CD4-positive, alpha-beta T cell treated with Interleukin-17A for 4 hours (primary cell): ENCODE measurements around the gene SCG2.

Experiments
- DNase-seq: peaks from one replicate; pipeline ENCODE4 v3.0.0-alpha.2; 2020; ENCODE audit warnings: mixed read lengths

Gene SCG2

DNA sequence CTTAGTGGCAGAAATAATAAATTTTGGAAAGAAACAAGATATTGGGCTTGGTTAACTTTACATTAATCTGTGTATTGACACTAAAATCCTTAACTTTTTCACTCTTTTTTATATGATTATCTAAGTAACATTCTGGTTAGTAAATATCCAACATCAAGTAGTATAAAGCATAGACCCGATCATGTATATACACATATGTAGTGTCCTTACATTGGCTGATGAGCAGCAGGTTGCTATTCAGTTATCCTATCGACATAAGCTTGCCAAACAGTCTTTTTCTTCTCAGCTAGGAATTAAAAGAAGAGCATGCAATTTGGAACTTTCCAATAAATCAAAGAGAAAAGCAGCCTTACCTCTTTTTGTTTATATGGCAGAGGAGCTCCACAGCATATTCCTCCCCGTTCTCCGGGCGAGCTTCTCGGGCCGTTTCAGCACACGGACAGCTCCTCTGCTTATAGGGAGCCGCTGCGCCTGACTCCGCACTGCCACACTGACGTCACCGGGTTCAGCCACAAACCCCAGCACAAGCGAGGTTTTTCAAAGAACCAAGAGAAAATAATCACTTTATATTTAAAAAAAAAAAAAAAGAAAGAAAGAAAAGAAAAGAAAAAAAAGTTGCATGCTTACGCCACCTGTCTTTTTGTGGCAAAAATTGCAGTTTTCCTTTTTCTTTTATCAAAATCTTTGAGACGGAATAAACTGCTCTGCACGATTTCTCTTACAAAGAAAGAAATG lies at the start of gene SCG2:
Gene SCG2, minus strand, starts transcription at position 430 of the 735 bp plus-strand sequence. CDS start 3,079 bp downstream, outside the sequence.
- no peak for DNase-seq

GRCh38 chr2:223649554-223650533 lies 47.7 kb upstream of the SCG2 start:
- no peak for DNase-seq

DNA sequence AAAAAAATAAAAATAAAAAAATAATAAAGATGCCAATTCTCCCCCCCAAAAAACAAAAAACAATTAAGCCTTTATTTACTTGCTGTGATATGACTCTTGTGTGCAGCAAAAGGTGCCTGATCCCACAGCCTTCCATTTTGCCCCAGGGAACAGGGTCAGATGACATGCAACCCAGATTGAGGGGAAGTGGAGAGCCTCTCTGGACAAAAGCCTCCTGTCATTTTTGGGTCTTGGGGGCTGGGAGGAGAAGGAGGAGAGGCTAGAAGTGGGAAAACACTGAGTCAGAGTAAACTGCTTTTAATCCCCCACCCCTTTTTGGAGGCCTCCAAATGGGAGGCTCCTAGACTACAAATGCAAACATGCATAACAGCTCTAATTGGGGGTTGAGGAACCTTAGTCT lies 46.6 kb upstream of the SCG2 start:
- no peak for DNase-seq

- DNase-seq = no peak
Observed at GRCh38 chr2:223647258-223647952, 45.2 kb upstream of the SCG2 start.

- no peak for DNase-seq
Observed at GRCh38 chr2:223644136-223644535, 42.0 kb upstream of the SCG2 start.

DNA sequence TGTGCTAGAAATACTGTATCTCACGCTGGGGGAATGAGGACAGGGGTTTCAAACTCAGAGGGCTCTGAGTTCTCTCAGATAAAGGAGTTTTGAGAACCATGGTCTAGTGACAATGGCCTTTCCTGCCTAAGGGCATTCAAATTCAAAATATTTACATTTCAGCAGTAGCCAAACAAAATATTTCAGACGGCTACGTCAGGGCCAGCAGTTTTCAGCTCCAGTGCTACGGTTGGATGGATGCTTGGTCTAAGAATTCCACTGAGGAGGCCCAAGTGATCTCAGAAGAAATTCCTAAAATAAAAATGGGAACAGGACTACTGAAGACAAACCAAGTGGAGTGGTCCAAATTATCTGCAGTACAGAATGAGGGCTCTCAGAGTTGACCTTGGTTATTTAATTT lies 41.1 kb upstream of the SCG2 start:
- no peak for DNase-seq

DNA sequence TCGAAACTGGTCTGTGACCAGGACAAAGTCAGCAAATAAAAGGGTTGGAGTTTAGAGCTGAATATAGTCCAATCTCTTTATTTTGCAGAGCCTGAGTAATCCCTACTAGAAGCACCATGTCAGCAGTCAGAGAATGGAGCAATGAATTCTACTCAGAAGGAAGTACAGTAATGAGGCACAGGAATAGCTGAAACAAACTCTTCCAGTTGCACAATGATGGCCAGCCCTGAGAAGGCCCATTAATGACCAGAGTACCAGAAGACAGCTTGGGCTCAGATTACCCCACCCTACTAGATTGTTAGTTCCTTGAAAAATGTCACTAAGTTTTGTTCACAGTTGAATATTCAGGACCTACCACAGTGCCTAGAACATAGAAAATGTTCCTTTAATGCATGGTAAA lies 40.3 kb upstream of the SCG2 start:
- no peak for DNase-seq

DNA sequence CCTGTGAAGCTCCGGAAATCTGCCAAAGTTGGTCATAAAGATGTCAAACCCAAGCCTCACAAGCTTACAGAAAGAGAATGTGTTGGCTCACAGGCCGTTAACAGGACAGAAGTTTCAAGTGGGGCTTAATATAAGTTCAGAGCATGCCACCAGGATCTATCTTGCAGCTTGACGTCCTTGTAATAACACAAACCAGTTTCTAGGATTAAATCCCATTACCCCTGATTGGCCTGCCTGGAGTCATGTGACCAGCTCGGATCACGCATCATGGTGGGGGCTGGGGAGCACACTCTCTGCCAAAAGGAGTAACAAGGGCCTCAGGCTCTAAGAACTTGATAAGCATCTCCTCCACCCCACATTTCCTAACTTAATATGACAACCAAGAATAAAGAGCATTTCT lies 38.9 kb upstream of the SCG2 start:
- DNase-seq = no peak

- no peak for DNase-seq
Observed at GRCh38 chr2:223635080-223635479, 32.9 kb upstream of the SCG2 start.

DNA sequence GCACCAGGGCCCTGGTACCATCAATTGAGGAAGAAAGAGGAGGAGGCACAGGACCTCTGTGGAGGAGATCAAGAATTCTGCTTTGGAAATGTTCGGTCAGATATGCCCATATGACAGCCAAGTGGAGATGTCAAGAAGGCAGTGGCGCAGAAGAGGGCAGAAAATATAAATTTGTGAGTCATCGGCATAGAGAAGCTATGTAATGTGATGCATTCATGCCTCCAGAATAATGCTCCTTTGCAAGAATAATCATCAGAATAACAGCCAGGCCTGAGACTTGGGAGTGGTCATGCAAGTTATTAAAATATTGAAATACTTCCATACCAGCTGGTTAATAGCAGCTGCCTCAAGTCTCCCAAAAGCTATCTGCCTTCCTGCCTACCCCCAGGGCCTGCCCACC lies 32.1 kb upstream of the SCG2 start:
- DNase-seq = no peak

- no peak for DNase-seq
Observed at GRCh38 chr2:223633656-223634055, 31.5 kb upstream of the SCG2 start.

DNA sequence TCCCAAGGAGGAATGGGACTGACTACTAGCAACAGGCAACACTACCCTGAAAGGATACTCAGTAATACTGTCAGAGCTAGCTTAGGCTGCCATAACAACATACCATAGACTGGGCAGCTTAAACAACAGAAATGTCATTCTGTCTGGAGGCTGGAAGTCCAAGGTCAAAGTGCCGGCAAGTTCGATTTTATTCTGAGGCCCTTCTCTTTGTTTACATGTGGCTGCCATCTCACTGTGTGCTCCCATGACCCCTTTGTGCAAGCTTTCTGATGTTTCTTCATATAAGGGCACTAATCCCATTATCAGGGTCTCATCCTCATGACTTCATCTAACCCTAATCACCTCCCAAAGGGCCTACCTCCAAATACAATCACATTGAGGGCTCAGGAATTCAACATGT lies 30.7 kb upstream of the SCG2 start:
- DNase-seq = no peak

DNA sequence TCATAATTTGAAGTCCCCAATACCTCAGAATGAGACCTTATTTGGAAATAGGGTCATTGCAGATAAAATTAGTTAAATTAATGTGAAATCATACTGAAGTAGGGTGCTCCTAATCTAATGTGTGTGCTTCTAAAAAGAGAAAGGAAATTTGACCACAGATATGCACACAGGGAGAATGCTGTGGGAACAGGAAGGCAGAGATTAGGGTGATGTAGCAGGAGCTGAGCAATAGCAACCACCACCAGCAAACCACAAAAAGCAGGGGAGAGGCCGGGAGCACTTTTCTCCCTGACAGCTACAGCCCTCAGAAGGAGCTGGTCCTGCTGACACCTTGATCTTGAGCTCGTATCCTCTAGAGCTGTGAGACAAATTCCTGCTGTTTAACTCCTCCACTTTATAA lies 24.6 kb upstream of the SCG2 start:
- DNase-seq = no peak

- DNase-seq = no peak
Observed at GRCh38 chr2:223625652-223626051, 23.5 kb upstream of the SCG2 start.

GRCh38 chr2:223621901-223622300 lies 19.7 kb upstream of the SCG2 start:
- no peak for DNase-seq

GRCh38 chr2:223619486-223620129 lies 17.4 kb upstream of the SCG2 start:
- no peak for DNase-seq

GRCh38 chr2:223618172-223619035 lies 16.2 kb upstream of the SCG2 start:
- no peak for DNase-seq

- DNase-seq = no peak
Observed at GRCh38 chr2:223614534-223614933, 12.4 kb upstream of the SCG2 start.

GRCh38 chr2:223613017-223613950 lies 11.1 kb upstream of the SCG2 start:
- no peak for DNase-seq

- no peak for DNase-seq
Observed at GRCh38 chr2:223612501-223612900, 10.3 kb upstream of the SCG2 start.

GRCh38 chr2:223611061-223611460 lies 8.9 kb upstream of the SCG2 start:
- no peak for DNase-seq
